ENCODE measurements around the gene LRP2. TPM values are rescaled to one million over a fixed set of nuclear protein-coding genes. Genes with fewer than 3 reads are reported as not detected.

LRP2 gene
- total and polyA plus RNA-seq, 4 donors, result 0.09 TPM; not detected in 3

- intact Hi-C loops (cut with DNase I), result no loop called here
- Histone ChIP-seq H3K36me3 (ENCODE audit: control insufficient read depth in 1 of 2, insufficient read depth in 2 of 2, low read length in 1 of 2) (no peaks in the 10 kb centered on the region), H3K4me1 (ENCODE audit: control insufficient read depth in 1 of 2, insufficient read depth in 2 of 2, low read length in 2 of 2) (no peaks in the 10 kb centered on the region), H3K9me3 (ENCODE audit: control insufficient read depth, low read length) (peaks cover 1% of the 10 kb centered on the region), H3K27me3 (ENCODE audit: control insufficient read depth in 1 of 2, insufficient read depth in 2 of 2, low read length in 1 of 2) (no peaks in the 10 kb centered on the region), H3K4me3 (ENCODE audit: low read length in 2 of 2) (no peak overlapping the region), H3K27ac (ENCODE audit: low read depth in 1 of 2, low read length in 2 of 2) (no peak overlapping the region)
- DNase-seq (no peak), ATAC-seq (ENCODE audit: low FRiP score) (no peak)
Measured at GRCh38 chr2:169229590-169229989, 132.7 kb downstream of the LRP2 start.

DNA sequence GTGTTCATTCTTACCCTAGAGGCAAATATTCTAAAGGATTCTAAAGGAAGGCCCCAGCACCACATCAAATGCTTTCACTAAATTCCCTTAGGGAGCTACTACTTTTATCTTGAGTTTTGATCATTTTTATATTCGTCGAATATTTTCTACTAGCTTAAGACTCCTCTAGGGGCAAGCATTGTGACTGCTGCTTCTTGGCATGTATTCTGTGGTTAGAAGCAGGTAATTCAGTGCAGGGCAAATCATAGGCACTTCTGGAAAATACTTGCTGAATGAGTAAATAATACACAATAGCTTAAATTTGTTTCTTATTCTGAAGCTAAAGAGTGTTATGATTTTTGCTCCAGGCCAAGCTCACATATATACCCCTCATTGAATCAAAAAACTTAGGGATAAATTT lies 136.4 kb downstream of the LRP2 start:
- no peaks in the 10 kb centered on the region for H3K27me3 ChIP-seq (ENCODE audit: control insufficient read depth in 1 of 2, insufficient read depth in 2 of 2, low read length in 1 of 2)
- ATAC-seq (ENCODE audit: low FRiP score) (no peak), DNase-seq (no peak)
- H3K36me3 ChIP-seq (ENCODE audit: control insufficient read depth in 1 of 2, insufficient read depth in 2 of 2, low read length in 1 of 2), result no peaks in the 10 kb centered on the region
- peaks cover 1% of the 10 kb centered on the region for H3K9me3 ChIP-seq (ENCODE audit: control insufficient read depth, low read length)
- no peak overlapping the region for H3K27ac ChIP-seq (ENCODE audit: low read depth in 1 of 2, low read length in 2 of 2)
- intact Hi-C loops (cut with DNase I), result no loop called here
- H3K4me3 ChIP-seq (ENCODE audit: low read length in 2 of 2), result no peak overlapping the region
- WGBS, 2 donors, result 58 to 75% methylated on average over 2 of the region's 2 CpGs
- no peaks in the 10 kb centered on the region for H3K4me1 ChIP-seq (ENCODE audit: control insufficient read depth in 1 of 2, insufficient read depth in 2 of 2, low read length in 2 of 2)

- Histone ChIP-seq H3K4me3 (ENCODE audit: low read length in 2 of 2) (no peak overlapping the region), H3K9me3 (ENCODE audit: control insufficient read depth, low read length) (peaks cover 1% of the 10 kb centered on the region), H3K36me3 (ENCODE audit: control insufficient read depth in 1 of 2, insufficient read depth in 2 of 2, low read length in 1 of 2) (no peaks in the 10 kb centered on the region), H3K27me3 (ENCODE audit: control insufficient read depth in 1 of 2, insufficient read depth in 2 of 2, low read length in 1 of 2) (no peaks in the 10 kb centered on the region), H3K4me1 (ENCODE audit: control insufficient read depth in 1 of 2, insufficient read depth in 2 of 2, low read length in 2 of 2) (no peaks in the 10 kb centered on the region), H3K27ac (ENCODE audit: low read depth in 1 of 2, low read length in 2 of 2) (no peak overlapping the region)
- DNase-seq, result no peak
- no peak for ATAC-seq (ENCODE audit: low FRiP score)
- intact Hi-C loops (cut with DNase I), result no loop called here
- 51 to 55% methylated on average over 2 of the region's 2 CpGs for WGBS, 2 donors
Measured at GRCh38 chr2:169225233-169225750, 137.0 kb downstream of the LRP2 start.

GRCh38 chr2:169222665-169223064 lies 139.7 kb downstream of the LRP2 start:
- 59 to 67% methylated on average over 3 of the region's 3 CpGs for WGBS, 2 donors
- intact Hi-C loops (cut with DNase I), result loop anchor here in 1 of 2 donors (5.0 kb wide), 1 partner anchor 110 kb away; no protein-coding TSS in a partner anchor
- DNase-seq, result no peak
- no peaks in the 10 kb centered on the region for H3K9me3 ChIP-seq (ENCODE audit: control insufficient read depth, low read length)
- no peaks in the 10 kb centered on the region for H3K27me3 ChIP-seq (ENCODE audit: control insufficient read depth in 1 of 2, insufficient read depth in 2 of 2, low read length in 1 of 2)
- H3K36me3 ChIP-seq (ENCODE audit: control insufficient read depth in 1 of 2, insufficient read depth in 2 of 2, low read length in 1 of 2), result no peaks in the 10 kb centered on the region
- no peaks in the 10 kb centered on the region for H3K4me1 ChIP-seq (ENCODE audit: control insufficient read depth in 1 of 2, insufficient read depth in 2 of 2, low read length in 2 of 2)
- H3K4me3 ChIP-seq (ENCODE audit: low read length in 2 of 2), result no peak overlapping the region
- no peak for ATAC-seq (ENCODE audit: low FRiP score)
- H3K27ac ChIP-seq (ENCODE audit: low read depth in 1 of 2, low read length in 2 of 2), result no peak overlapping the region

- no peaks in the 10 kb centered on the region for H3K27me3 ChIP-seq (ENCODE audit: control insufficient read depth in 1 of 2, insufficient read depth in 2 of 2, low read length in 1 of 2)
- ATAC-seq (ENCODE audit: low FRiP score) (no peak), DNase-seq (no peak)
- 20 to 24% methylated on average over 5 of the region's 5 CpGs for WGBS, 2 donors
- no peak overlapping the region for H3K4me3 ChIP-seq (ENCODE audit: low read length in 2 of 2)
- H3K4me1 ChIP-seq (ENCODE audit: control insufficient read depth in 1 of 2, insufficient read depth in 2 of 2, low read length in 2 of 2), result no peaks in the 10 kb centered on the region
- intact Hi-C loops (cut with DNase I), result loop anchor here in 1 of 2 donors (5.0 kb wide), 1 partner anchor 110 kb away; no protein-coding TSS in a partner anchor
- no peak overlapping the region for H3K27ac ChIP-seq (ENCODE audit: low read depth in 1 of 2, low read length in 2 of 2)
- H3K36me3 ChIP-seq (ENCODE audit: control insufficient read depth in 1 of 2, insufficient read depth in 2 of 2, low read length in 1 of 2), result no peaks in the 10 kb centered on the region
- H3K9me3 ChIP-seq (ENCODE audit: control insufficient read depth, low read length), result no peaks in the 10 kb centered on the region
Measured at GRCh38 chr2:169221745-169222369, 140.5 kb downstream of the LRP2 start.

DNA sequence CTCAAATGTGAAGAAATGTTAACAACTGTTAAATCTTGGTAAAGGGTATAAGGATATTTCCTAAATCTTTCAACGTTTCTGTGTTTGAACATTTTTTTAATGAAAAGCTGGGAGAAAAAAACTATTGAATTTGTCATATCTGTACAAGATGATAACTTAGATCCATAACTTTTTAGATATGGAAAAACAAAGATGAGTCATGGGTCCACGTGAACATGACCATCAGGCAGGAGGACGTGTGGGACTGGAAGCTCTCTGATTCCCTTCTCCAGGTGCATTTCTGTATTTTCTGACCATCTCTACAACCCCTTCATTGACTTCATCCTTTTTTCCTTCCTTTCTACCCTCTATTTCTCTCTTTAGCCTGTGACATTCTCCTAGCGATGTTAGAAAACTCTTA lies 151.4 kb downstream of the LRP2 start:
- DNase-seq (no peak), ATAC-seq (ENCODE audit: low FRiP score) (no peak)
- intact Hi-C loops (cut with DNase I), result no loop called here
- no peak overlapping the region for H3K27ac ChIP-seq (ENCODE audit: low read depth in 1 of 2, low read length in 2 of 2)
- no peaks in the 10 kb centered on the region for H3K36me3 ChIP-seq (ENCODE audit: control insufficient read depth in 1 of 2, insufficient read depth in 2 of 2, low read length in 1 of 2)
- H3K4me1 ChIP-seq (ENCODE audit: control insufficient read depth in 1 of 2, insufficient read depth in 2 of 2, low read length in 2 of 2), result no peaks in the 10 kb centered on the region
- H3K4me3 ChIP-seq (ENCODE audit: low read length in 2 of 2), result no peak overlapping the region
- 70 to 75% methylated on average over 4 of the region's 4 CpGs for WGBS, 2 donors
- no peaks in the 10 kb centered on the region for H3K9me3 ChIP-seq (ENCODE audit: control insufficient read depth, low read length)
- no peaks in the 10 kb centered on the region for H3K27me3 ChIP-seq (ENCODE audit: control insufficient read depth in 1 of 2, insufficient read depth in 2 of 2, low read length in 1 of 2)

DNA sequence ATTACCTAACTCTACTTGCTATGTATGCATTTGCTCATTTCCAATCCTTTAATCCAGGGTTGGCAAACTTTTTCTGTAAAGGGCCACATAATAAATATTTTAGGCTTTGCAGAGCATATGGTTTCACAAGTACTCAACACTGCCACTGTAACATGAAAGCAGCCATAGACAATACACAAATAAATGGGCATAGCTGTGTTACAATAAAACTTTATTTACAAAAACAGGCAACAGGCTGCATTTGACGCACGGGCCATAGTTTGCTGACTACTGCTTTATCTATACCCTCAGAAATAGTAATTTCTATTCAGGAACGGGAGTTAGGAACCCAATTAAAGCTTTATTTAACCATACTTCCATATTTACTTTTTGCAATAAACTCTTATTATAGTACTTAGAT lies 154.3 kb downstream of the LRP2 start:
- intact Hi-C loops (cut with DNase I), result no loop called here
- Histone ChIP-seq H3K27me3 (ENCODE audit: control insufficient read depth in 1 of 2, insufficient read depth in 2 of 2, low read length in 1 of 2) (no peaks in the 10 kb centered on the region), H3K36me3 (ENCODE audit: control insufficient read depth in 1 of 2, insufficient read depth in 2 of 2, low read length in 1 of 2) (no peaks in the 10 kb centered on the region), H3K9me3 (ENCODE audit: control insufficient read depth, low read length) (no peaks in the 10 kb centered on the region), H3K4me1 (ENCODE audit: control insufficient read depth in 1 of 2, insufficient read depth in 2 of 2, low read length in 2 of 2) (no peaks in the 10 kb centered on the region), H3K4me3 (ENCODE audit: low read length in 2 of 2) (no peak overlapping the region), H3K27ac (ENCODE audit: low read depth in 1 of 2, low read length in 2 of 2) (no peak overlapping the region)
- no peak for DNase-seq
- ATAC-seq (ENCODE audit: low FRiP score), result no peak
- WGBS, 2 donors, result 90% methylated on average over 3 of the region's 3 CpGs

DNA sequence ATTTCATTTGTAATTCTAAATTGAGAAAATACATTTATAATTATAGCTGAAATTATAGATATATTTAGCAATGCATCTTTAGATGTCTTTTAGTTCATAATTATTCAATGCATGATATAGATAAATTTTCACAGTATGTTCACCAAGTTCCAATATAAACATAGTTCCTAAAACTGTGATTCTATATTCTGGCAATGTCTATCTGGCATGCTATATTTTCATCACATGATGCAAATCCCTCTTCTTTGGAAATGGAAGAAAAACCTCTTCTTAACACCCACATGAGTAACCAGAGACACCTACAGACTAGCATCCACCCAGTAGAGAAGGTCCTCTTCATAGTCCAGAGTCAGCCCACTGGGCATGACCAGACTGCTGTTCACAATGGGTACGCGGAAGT lies 157.2 kb downstream of the LRP2 start:
- no peak overlapping the region for H3K27ac ChIP-seq (ENCODE audit: low read depth in 1 of 2, low read length in 2 of 2)
- H3K27me3 ChIP-seq (ENCODE audit: control insufficient read depth in 1 of 2, insufficient read depth in 2 of 2, low read length in 1 of 2), result no peaks in the 10 kb centered on the region
- no peak overlapping the region for H3K4me3 ChIP-seq (ENCODE audit: low read length in 2 of 2)
- no peak for ATAC-seq (ENCODE audit: low FRiP score)
- H3K36me3 ChIP-seq (ENCODE audit: control insufficient read depth in 1 of 2, insufficient read depth in 2 of 2, low read length in 1 of 2), result no peaks in the 10 kb centered on the region
- intact Hi-C loops (cut with DNase I), result no loop called here
- peaks cover 2% of the 10 kb centered on the region for H3K9me3 ChIP-seq (ENCODE audit: control insufficient read depth, low read length)
- WGBS, 2 donors, result 96 to 97% methylated on average over 2 of the region's 2 CpGs
- H3K4me1 ChIP-seq (ENCODE audit: control insufficient read depth in 1 of 2, insufficient read depth in 2 of 2, low read length in 2 of 2), result no peaks in the 10 kb centered on the region
- no peak for DNase-seq

DNA sequence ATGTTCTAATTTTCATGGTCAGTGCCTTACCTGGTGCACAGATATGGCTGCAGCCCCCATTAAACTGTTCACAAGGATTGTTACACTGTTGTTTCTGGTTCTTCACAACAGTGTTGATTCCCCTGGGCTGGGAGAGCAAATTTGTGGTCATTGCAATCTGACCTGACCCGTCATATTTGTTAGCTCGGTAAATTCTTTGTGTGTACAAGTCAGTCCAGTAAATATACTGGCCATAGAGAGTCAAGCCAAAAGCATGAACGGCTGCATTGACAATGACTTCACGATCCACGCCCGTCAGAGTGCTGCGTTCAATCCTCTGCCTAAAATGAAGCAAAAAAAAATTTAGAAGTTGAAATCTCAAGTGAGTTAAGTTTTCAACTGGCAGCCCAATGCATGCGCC lies 158.4 kb downstream of the LRP2 start:
- no peak overlapping the region for H3K27ac ChIP-seq (ENCODE audit: low read depth in 1 of 2, low read length in 2 of 2)
- WGBS, 2 donors, result 77 to 80% methylated on average over 8 of the region's 8 CpGs

More for the DNA sequence above, 158.4 kb downstream of the LRP2 start:
- H3K9me3 ChIP-seq (ENCODE audit: control insufficient read depth, low read length), result peaks cover 2% of the 10 kb centered on the region
- no peaks in the 10 kb centered on the region for H3K36me3 ChIP-seq (ENCODE audit: control insufficient read depth in 1 of 2, insufficient read depth in 2 of 2, low read length in 1 of 2)
- H3K4me3 ChIP-seq (ENCODE audit: low read length in 2 of 2), result no peak overlapping the region
- no peaks in the 10 kb centered on the region for H3K4me1 ChIP-seq (ENCODE audit: control insufficient read depth in 1 of 2, insufficient read depth in 2 of 2, low read length in 2 of 2)
- H3K27me3 ChIP-seq (ENCODE audit: control insufficient read depth in 1 of 2, insufficient read depth in 2 of 2, low read length in 1 of 2), result no peaks in the 10 kb centered on the region
- intact Hi-C loops (cut with DNase I), result no loop called here
- ATAC-seq (ENCODE audit: low FRiP score) (no peak), DNase-seq (no peak)
